OCI-LY7 (cell line): ENCODE data around the gene PUM1. TPM values are rescaled to one million over a fixed set of nuclear protein-coding genes. Genes with fewer than 3 reads are reported as not detected.

Experiments used
- BruUV-seq: library from RNA; stranded (reverse); fragments of 400-500 nt; replicated peaks from 2 replicates; lab custom pipeline; 2021; lab: Mats Ljungman, UMichigan
- CTCF ChIA-PET: fragments of 300-600 bp; sonication (Branson Sonifier 250); formaldehyde crosslinking; loops from one replicate; lab custom pipeline; 2022; ENCODE audit warnings: antibody characterized with exemption; ENCODE audit not compliant: unreplicated experiment; lab: Charles Lee
- POLR2A ChIA-PET: fragments of 300-600 bp; sonication (Branson Sonifier 250); formaldehyde crosslinking; loops from one replicate; lab custom pipeline; 2022; ENCODE audit warnings: antibody characterized with exemption; lab: Charles Lee
- DNase-seq: peaks from one replicate; pipeline ENCODE4 v3.0.0-alpha.2; 2015; ENCODE audit warnings: low spot score
- H2AFZ ChIP-seq: fragments of 200-600 bp; sonication (generic), shearing (Covaris generic); 2 replicates; pipeline ENCODE4 v1.6.1; 2014; ENCODE audit warnings: mild to moderate bottlenecking, antibody characterized with exemption, low read length, moderate library complexity
- H3K27ac ChIP-seq: fragments of 200-600 bp; sonication (generic); 2 replicates; pipeline ENCODE4 v1.5.1; 2014; ENCODE audit warnings: mixed run types, low read depth, mild to moderate bottlenecking, moderate library complexity, low read length, inconsistent platforms; ENCODE audit not compliant: poor library complexity, severe bottlenecking
- H3K36me3 ChIP-seq: fragments of 200-600 bp; sonication (generic); 2 replicates; pipeline ENCODE4 v1.6.1; 2014; ENCODE audit warnings: mild to moderate bottlenecking, antibody characterized with exemption, low read length, moderate library complexity, mixed read lengths; ENCODE audit not compliant: insufficient read depth
- H3K4me1 ChIP-seq: fragments of 200-600 bp; sonication (generic); 2 replicates; pipeline ENCODE4 v1.5.1; 2014; ENCODE audit warnings: mild to moderate bottlenecking, low read length; ENCODE audit not compliant: insufficient read depth, poor library complexity, severe bottlenecking
- H3K4me2 ChIP-seq: fragments of 200-600 bp; sonication (generic); 2 replicates; pipeline ENCODE4 v1.6.1; 2014; ENCODE audit warnings: mild to moderate bottlenecking, low read length
- H3K4me3 ChIP-seq: fragments of 200-600 bp; sonication (generic); 2 replicates; pipeline ENCODE4 v1.5.1; 2014; ENCODE audit warnings: mild to moderate bottlenecking, low read depth, low read length; ENCODE audit not compliant: poor library complexity, severe bottlenecking
- H3K79me2 ChIP-seq: fragments of 200-600 bp; sonication (generic); 2 replicates; pipeline ENCODE4 v1.6.1; 2016; ENCODE audit warnings: low read depth, mild to moderate bottlenecking, low read length, moderate library complexity, mixed read lengths; ENCODE audit not compliant: insufficient read depth
- H3K9me2 ChIP-seq: fragments of 200-600 bp; sonication (generic); 2 replicates; pipeline ENCODE4 v1.6.1; 2016; ENCODE audit warnings: mild to moderate bottlenecking, low read length, mixed read lengths; ENCODE audit not compliant: insufficient read depth
- H3K9me3 ChIP-seq: fragments of 200-600 bp; sonication (generic); 2 replicates; pipeline ENCODE4 v1.6.1; 2014; ENCODE audit warnings: mild to moderate bottlenecking, mixed run types, low read length, mixed read lengths
- H4K20me1 ChIP-seq: fragments of 200-600 bp; sonication (generic); 2 replicates; pipeline ENCODE4 v1.6.1; 2014; ENCODE audit warnings: mild to moderate bottlenecking, antibody characterized with exemption, low read length, moderate library complexity, mixed read lengths; ENCODE audit not compliant: insufficient read depth
- EZH2phosphoT487 ChIP-seq: fragments of 200-600 bp; sonication (generic); IDR thresholded peaks from 2 replicates; pipeline ENCODE4 v1.6.1; 2018; ENCODE audit warnings: low read depth, borderline replicate concordance, mild to moderate bottlenecking, mixed run types, antibody characterized with exemption, low read length, moderate library complexity, mixed read lengths
- intact Hi-C: fragments of 100-400 bp; cut with micrococcal nuclease; formaldehyde crosslinking; loops from one replicate; pipeline ENCODE4 v1.10.0; 2022; ENCODE audit not compliant: unreplicated experiment
- total RNA-seq, 2 experiments: library from RNA; depleted of rRNA in 1 of 2; stranded (reverse); fragments of >200 nt in 1 of 2; shearing (Covaris generic) in 1 of 2; gene quantifications; 2 replicates each; pipeline ENCODE4 v1.2.3, GENCODE V29; 2014 to 2022
- TF ChIP-seq, protein P1 (sequence below): fragments of 200-600 bp; sonication (generic); conservative IDR thresholded peaks from 2 replicates; pipeline ENCODE4 v1.5.1; 2014; ENCODE audit warnings: mild to moderate bottlenecking, antibody characterized with exemption, low read length, moderate library complexity, mixed read lengths

Gene PUM1
- total RNA-seq, 2 experiments from 2014 or later, result 52.0 to 97.5 TPM

DNA sequence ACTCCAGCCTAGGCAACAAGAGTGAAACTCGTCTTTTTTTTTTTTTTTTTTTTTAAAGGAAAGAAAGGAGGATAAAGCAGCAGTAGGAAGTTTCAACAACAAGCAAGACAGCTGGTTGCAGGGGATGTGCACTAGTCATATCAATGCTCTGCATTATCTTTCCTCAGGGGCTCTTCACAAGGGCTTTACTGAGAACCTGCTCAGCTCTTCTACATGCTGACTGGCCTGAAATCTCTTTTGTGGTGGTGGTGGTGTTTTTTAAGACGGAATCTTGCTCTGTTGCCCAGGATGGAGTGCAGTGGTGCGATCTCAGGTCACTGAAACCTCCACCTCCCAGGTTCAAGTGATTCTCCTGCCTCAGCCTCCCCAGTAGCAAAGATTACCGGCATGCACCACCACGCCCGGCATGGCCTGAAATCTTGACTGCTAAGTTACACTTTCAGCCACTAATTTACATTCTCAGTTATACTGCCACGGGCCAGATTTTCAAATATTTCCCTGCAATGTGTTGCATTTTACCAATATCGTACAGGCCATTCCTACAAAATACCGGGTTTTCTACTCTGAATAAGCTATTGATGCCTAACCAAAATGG, 68.0 kb downstream of the PUM1 start:
- intact Hi-C loops, result no loop called here
- peaks cover 91% of the 10 kb centered on the region for H3K36me3 ChIP-seq
- CTCF ChIA-PET, result no interaction called here
- H3K79me2 ChIP-seq, result peaks cover 65% of the 10 kb centered on the region; the same call in 1 of the 2 replicates
- no TSS peak for BruUV-seq
- TF ChIP-seq EZH2phosphoT487, result no peak
- TF ChIP-seq, protein P1, sequence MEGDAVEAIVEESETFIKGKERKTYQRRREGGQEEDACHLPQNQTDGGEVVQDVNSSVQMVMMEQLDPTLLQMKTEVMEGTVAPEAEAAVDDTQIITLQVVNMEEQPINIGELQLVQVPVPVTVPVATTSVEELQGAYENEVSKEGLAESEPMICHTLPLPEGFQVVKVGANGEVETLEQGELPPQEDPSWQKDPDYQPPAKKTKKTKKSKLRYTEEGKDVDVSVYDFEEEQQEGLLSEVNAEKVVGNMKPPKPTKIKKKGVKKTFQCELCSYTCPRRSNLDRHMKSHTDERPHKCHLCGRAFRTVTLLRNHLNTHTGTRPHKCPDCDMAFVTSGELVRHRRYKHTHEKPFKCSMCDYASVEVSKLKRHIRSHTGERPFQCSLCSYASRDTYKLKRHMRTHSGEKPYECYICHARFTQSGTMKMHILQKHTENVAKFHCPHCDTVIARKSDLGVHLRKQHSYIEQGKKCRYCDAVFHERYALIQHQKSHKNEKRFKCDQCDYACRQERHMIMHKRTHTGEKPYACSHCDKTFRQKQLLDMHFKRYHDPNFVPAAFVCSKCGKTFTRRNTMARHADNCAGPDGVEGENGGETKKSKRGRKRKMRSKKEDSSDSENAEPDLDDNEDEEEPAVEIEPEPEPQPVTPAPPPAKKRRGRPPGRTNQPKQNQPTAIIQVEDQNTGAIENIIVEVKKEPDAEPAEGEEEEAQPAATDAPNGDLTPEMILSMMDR, result no peak
- H3K4me2 ChIP-seq, result no peak overlapping the region
- no peaks in the 10 kb centered on the region for H3K9me2 ChIP-seq
- POLR2A ChIA-PET, result interaction anchor here (1.1 to 1.3 kb wide), 2 partner anchors 14 to 28 kb away, joined by 3 to 6 read pairs; no protein-coding TSS in a partner anchor
- no peaks in the 10 kb centered on the region for H3K9me3 ChIP-seq
- H3K4me3 ChIP-seq, result no peak overlapping the region
- no peak overlapping the region for H2AFZ ChIP-seq
- no peak for DNase-seq
- H3K27ac ChIP-seq, result no peak overlapping the region
- no peaks in the 10 kb centered on the region for H3K4me1 ChIP-seq
- peaks cover 19% of the 10 kb centered on the region for H4K20me1 ChIP-seq

- ChIA-PET POLR2A (interaction anchor here (0.6 to 1.3 kb wide), 3 partner anchors 12 to 876 kb away, joined by 3 to 6 read pairs (median 3); no protein-coding TSS in a partner anchor), CTCF (no interaction called here)
- DNase-seq, result no peak
- H3K4me2 ChIP-seq, result no peak overlapping the region
- no peak overlapping the region for H3K4me3 ChIP-seq
- BruUV-seq, result no TSS peak
- no peak overlapping the region for H2AFZ ChIP-seq
- TF ChIP-seq, protein P1, result no peak
- no peak for TF ChIP-seq EZH2phosphoT487
- no peaks in the 10 kb centered on the region for H3K4me1 ChIP-seq
- H3K9me2 ChIP-seq, result no peaks in the 10 kb centered on the region
- no peak overlapping the region for H3K27ac ChIP-seq
- H3K9me3 ChIP-seq, result no peaks in the 10 kb centered on the region
- H3K79me2 ChIP-seq, result peaks cover 56% of the 10 kb centered on the region; the same call in 1 of the 2 replicates
- intact Hi-C loops, result no loop called here
- peaks cover 16% of the 10 kb centered on the region; the same call in 1 of the 2 replicates for H4K20me1 ChIP-seq
- peaks cover 92% of the 10 kb centered on the region for H3K36me3 ChIP-seq
These were observed 69.4 kb downstream of the PUM1 start for GRCh38 chr1:30995990-30996612.
